ENCODE measurements around the gene CDKAL1.

CDKAL1 gene

DNA sequence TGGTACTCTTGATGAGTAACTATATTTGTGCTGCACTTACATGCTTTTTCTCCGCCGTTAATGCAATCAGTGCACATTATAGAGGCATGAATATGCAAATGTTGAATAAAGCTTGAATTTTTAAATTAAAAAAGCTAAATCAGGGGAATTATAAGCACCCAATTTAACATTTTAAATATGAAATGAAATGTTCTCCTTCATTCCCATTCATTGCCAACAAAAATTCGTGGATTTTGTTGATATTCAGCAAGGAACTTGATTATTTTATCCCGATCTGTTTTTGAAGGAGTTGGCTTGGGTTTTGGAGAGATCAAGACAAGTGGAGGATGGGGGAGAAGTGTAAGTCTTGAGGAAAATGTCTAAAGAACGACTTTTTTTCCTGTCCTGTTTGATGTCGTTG lies 740.6 kb downstream of the CDKAL1 start:
- Mint-ChIP-seq H3K27ac (no peak overlapping the region), H3K9me3 (no peaks in the 10 kb centered on the region), H3K36me3 (ENCODE audit: low read depth) (no peaks in the 10 kb centered on the region), H3K4me3 (no peak overlapping the region), H3K27me3 (ENCODE audit: low read depth) (no peaks in the 10 kb centered on the region), H3K4me1 (ENCODE audit: low read depth) (no peaks in the 10 kb centered on the region)
- DNase-seq (ENCODE audit: low spot score) = no peak

DNA sequence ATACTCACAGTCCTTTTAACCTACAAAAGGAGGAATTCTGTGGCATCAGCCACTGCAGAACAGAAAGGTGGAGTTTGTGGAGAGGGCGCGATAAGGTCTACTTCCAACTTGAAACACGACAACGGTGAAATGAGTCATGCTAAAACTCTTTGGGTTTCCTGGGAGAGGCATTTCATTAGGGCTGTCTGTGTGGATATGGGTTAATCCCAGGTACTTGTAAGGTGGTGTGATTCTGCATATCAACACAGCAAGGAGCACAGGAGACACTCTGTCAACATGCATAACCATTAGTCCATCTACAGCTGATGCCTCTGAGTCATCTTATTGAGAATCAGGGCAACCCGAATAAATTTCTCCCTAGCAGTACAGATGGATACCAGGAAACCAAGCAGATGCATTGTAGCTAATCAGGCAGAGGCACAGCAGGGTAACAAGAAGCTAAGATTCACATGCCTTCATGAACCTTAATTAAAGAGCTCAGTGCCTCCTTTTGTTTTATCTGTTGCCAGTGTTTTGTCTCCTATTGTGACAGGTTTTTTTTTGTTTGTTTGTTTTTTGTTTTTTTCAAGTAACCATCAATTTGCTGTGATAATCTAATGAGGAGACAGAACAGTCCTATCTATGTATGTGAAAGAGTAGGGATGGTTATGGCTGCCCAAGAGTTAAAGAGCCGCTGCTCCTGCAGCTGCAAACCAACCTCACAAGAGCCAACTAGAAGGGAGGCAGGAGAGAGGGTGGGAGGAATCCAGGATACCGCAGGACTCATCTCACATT lies 743.5 kb downstream of the CDKAL1 start:
- Mint-ChIP-seq H3K27me3 (ENCODE audit: low read depth) (no peaks in the 10 kb centered on the region), H3K4me3 (no peak overlapping the region), H3K27ac (no peak overlapping the region), H3K36me3 (ENCODE audit: low read depth) (no peaks in the 10 kb centered on the region), H3K9me3 (no peaks in the 10 kb centered on the region), H3K4me1 (ENCODE audit: low read depth) (no peaks in the 10 kb centered on the region)
- DNase-seq (ENCODE audit: low spot score) = no peak

DNA sequence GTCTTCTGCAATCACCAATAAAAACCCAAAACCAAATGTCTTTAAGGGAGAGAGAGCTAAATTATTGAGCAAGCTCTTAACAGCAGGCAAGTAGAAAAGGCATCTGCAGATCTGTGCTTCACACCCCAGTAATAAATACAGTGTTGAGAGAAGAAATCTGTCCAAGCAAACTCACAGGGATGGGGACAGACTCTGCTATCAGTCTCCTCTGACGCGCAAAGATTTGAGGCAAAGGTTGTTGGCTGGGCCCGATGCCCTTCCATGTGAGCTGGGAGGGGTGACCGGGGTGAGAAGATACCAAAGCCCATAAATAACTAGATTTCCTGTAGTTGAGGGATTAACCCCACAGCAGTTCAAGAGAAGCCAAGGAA lies 744.1 kb downstream of the CDKAL1 start:
- Mint-ChIP-seq H3K4me3 (no peak overlapping the region), H3K9me3 (no peaks in the 10 kb centered on the region), H3K36me3 (ENCODE audit: low read depth) (no peaks in the 10 kb centered on the region), H3K27me3 (ENCODE audit: low read depth) (no peaks in the 10 kb centered on the region), H3K27ac (no peak overlapping the region), H3K4me1 (ENCODE audit: low read depth) (no peaks in the 10 kb centered on the region)
- no peak for DNase-seq (ENCODE audit: low spot score)

DNA sequence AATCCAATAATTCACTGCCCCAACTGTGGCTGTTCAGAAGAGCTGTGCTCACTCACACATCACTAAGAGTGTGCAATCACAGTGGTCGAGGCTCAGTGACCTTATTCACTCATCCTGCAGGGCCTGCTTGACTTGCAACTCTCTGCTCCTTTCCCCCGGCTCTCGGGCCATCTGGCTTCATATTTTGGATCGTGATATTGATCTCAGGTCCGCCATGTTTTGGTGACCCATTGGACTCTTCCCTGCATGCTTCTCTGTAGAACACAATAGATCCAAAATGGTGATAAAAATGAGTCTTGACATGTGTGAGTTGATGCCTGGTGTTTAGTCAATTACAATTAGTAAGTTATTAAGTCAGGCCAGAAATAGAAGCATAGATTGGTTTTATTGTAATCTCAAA lies 745.4 kb downstream of the CDKAL1 start:
- Mint-ChIP-seq H3K36me3 (ENCODE audit: low read depth) (no peaks in the 10 kb centered on the region), H3K27ac (no peak overlapping the region), H3K27me3 (ENCODE audit: low read depth) (no peaks in the 10 kb centered on the region), H3K4me3 (no peak overlapping the region), H3K4me1 (ENCODE audit: low read depth) (no peaks in the 10 kb centered on the region), H3K9me3 (no peaks in the 10 kb centered on the region)
- no peak for DNase-seq (ENCODE audit: low spot score)

DNA sequence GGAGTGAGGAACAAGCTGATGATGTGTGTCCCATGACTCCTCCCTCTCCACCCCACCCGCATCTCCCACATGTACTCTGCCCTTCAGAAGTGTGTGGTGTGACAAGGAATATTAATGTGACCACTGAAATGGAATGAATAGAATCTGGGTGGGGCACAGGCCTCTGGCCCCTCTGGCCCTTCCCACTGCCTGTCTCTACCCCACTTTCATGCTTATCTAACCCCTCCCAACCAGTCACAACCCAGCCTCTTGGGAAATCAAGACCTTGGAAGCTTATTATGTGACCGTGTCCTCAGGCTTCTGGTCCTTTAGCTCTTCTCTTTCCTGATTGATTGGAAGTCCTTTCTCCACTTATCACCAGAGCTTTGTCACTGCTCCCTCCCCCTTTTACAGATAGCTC lies 747.1 kb downstream of the CDKAL1 start:
- DNase-seq (ENCODE audit: low spot score) = no peak
- Mint-ChIP-seq H3K4me3 (no peak overlapping the region), H3K9me3 (no peaks in the 10 kb centered on the region), H3K36me3 (ENCODE audit: low read depth) (no peaks in the 10 kb centered on the region), H3K4me1 (ENCODE audit: low read depth) (no peaks in the 10 kb centered on the region), H3K27me3 (ENCODE audit: low read depth) (peaks cover 4% of the 10 kb centered on the region), H3K27ac (no peak overlapping the region)

Data from T-helper 2 cell treated with Interferon-gamma antibody and Interleukin-4, amounts not matched to agents 5 μg/mL and 100 μg/mL, for 36 hours (primary cell).